Stimulated activated memory B cell treated with anti-CD40 and anti-IgM and Interleukin-4, amounts not matched to agents 10 μg/mL and 1 μg/mL and 100 μg/mL, for 72 hours (primary cell): ENCODE measurements around the gene TXNDC16.

Experiments used
- ATAC-seq: fragments of 150-1000 bp; cut with Tn5 transposase; 2 replicates; pipeline ENCODE4 v1.10.0; 2021
- H3K27ac Mint-ChIP-seq: one replicate; pipeline ENCODE4 v1.8.0; 2022; ENCODE audit warnings: mild to moderate bottlenecking, mixed read lengths
- H3K27me3 Mint-ChIP-seq: one replicate; pipeline ENCODE4 v1.8.0; 2022; ENCODE audit warnings: mixed read lengths
- H3K36me3 Mint-ChIP-seq: one replicate; pipeline ENCODE4 v1.8.0; 2022; ENCODE audit warnings: mixed read lengths
- H3K4me1 Mint-ChIP-seq: one replicate; pipeline ENCODE4 v1.8.0; 2022; ENCODE audit warnings: mixed read lengths
- H3K4me3 Mint-ChIP-seq: one replicate; pipeline ENCODE4 v1.8.0; 2022; ENCODE audit warnings: mild to moderate bottlenecking, moderate library complexity, mixed read lengths
- H3K9me3 Mint-ChIP-seq: one replicate; pipeline ENCODE4 v1.8.0; 2022; ENCODE audit warnings: mixed read lengths

The TXNDC16 gene

GRCh38 chr14:52446355-52446754 is 106.0 kb downstream of the TXNDC16 start:
- Mint-ChIP-seq H3K4me1 (no peaks in the 10 kb centered on the region), H3K27me3 (no peaks in the 10 kb centered on the region), H3K36me3 (peaks cover 64% of the 10 kb centered on the region), H3K4me3 (no peak overlapping the region), H3K9me3 (peaks cover 9% of the 10 kb centered on the region), H3K27ac (no peak overlapping the region)
- no peak for ATAC-seq

- ATAC-seq: no peak
- H3K36me3 Mint-ChIP-seq: peaks cover 37% of the 10 kb centered on the region
- no peaks in the 10 kb centered on the region for H3K9me3 Mint-ChIP-seq
- no peak overlapping the region for H3K27ac Mint-ChIP-seq
- no peaks in the 10 kb centered on the region for H3K4me1 Mint-ChIP-seq
- no peak overlapping the region for H3K4me3 Mint-ChIP-seq
- H3K27me3 Mint-ChIP-seq: no peaks in the 10 kb centered on the region
Measured at GRCh38 chr14:52443506-52443905, 108.8 kb downstream of the TXNDC16 start.

GRCh38 chr14:52442602-52443001 is 109.7 kb downstream of the TXNDC16 start:
- Mint-ChIP-seq H3K27ac (no peak overlapping the region), H3K4me3 (no peak overlapping the region), H3K4me1 (no peaks in the 10 kb centered on the region), H3K9me3 (no peaks in the 10 kb centered on the region), H3K27me3 (no peaks in the 10 kb centered on the region), H3K36me3 (peaks cover 33% of the 10 kb centered on the region)
- ATAC-seq: no peak

- Mint-ChIP-seq H3K4me1 (no peaks in the 10 kb centered on the region), H3K36me3 (peaks cover 33% of the 10 kb centered on the region), H3K27ac (no peak overlapping the region), H3K9me3 (no peaks in the 10 kb centered on the region), H3K27me3 (no peaks in the 10 kb centered on the region), H3K4me3 (no peak overlapping the region)
- ATAC-seq: no peak
Measured at GRCh38 chr14:52442166-52442565, 110.1 kb downstream of the TXNDC16 start.

GRCh38 chr14:52439476-52439875 is 112.8 kb downstream of the TXNDC16 start:
- H3K9me3 Mint-ChIP-seq: no peaks in the 10 kb centered on the region
- H3K27me3 Mint-ChIP-seq: no peaks in the 10 kb centered on the region
- H3K36me3 Mint-ChIP-seq: peaks cover 35% of the 10 kb centered on the region
- no peak for ATAC-seq
- no peak overlapping the region for H3K27ac Mint-ChIP-seq
- no peak overlapping the region for H3K4me3 Mint-ChIP-seq
- no peaks in the 10 kb centered on the region for H3K4me1 Mint-ChIP-seq

- Mint-ChIP-seq H3K27me3 (no peaks in the 10 kb centered on the region), H3K4me1 (no peaks in the 10 kb centered on the region), H3K27ac (no peak overlapping the region), H3K9me3 (no peaks in the 10 kb centered on the region), H3K36me3 (peaks cover 30% of the 10 kb centered on the region), H3K4me3 (no peak overlapping the region)
- ATAC-seq: no peak
Measured at GRCh38 chr14:52434955-52435354, 117.3 kb downstream of the TXNDC16 start.

GRCh38 chr14:52430474-52430873 is 121.8 kb downstream of the TXNDC16 start:
- no peak for ATAC-seq
- Mint-ChIP-seq H3K27ac (no peak overlapping the region), H3K4me1 (no peaks in the 10 kb centered on the region), H3K27me3 (no peaks in the 10 kb centered on the region), H3K36me3 (peaks cover 12% of the 10 kb centered on the region), H3K4me3 (no peak overlapping the region), H3K9me3 (no peaks in the 10 kb centered on the region)

- no peaks in the 10 kb centered on the region for H3K27me3 Mint-ChIP-seq
- no peaks in the 10 kb centered on the region for H3K9me3 Mint-ChIP-seq
- ATAC-seq: no peak
- H3K27ac Mint-ChIP-seq: no peak overlapping the region
- H3K4me3 Mint-ChIP-seq: no peak overlapping the region
- peaks cover 12% of the 10 kb centered on the region for H3K36me3 Mint-ChIP-seq
- H3K4me1 Mint-ChIP-seq: no peaks in the 10 kb centered on the region
Measured at GRCh38 chr14:52429451-52429850, 122.9 kb downstream of the TXNDC16 start.

GRCh38 chr14:52427460-52427859 is 124.8 kb downstream of the TXNDC16 start:
- ATAC-seq: no peak
- no peaks in the 10 kb centered on the region for H3K4me1 Mint-ChIP-seq
- H3K27me3 Mint-ChIP-seq: no peaks in the 10 kb centered on the region
- H3K27ac Mint-ChIP-seq: no peak overlapping the region
- H3K4me3 Mint-ChIP-seq: no peak overlapping the region
- peaks cover 11% of the 10 kb centered on the region for H3K36me3 Mint-ChIP-seq
- no peaks in the 10 kb centered on the region for H3K9me3 Mint-ChIP-seq

GRCh38 chr14:52422650-52423356 is 129.5 kb downstream of the TXNDC16 start:
- Mint-ChIP-seq H3K4me3 (no peak overlapping the region), H3K36me3 (no peaks in the 10 kb centered on the region), H3K9me3 (no peaks in the 10 kb centered on the region), H3K27me3 (no peaks in the 10 kb centered on the region), H3K27ac (no peak overlapping the region), H3K4me1 (no peaks in the 10 kb centered on the region)
- no peak for ATAC-seq

GRCh38 chr14:52417139-52417538 is 135.2 kb downstream of the TXNDC16 start:
- no peaks in the 10 kb centered on the region for H3K9me3 Mint-ChIP-seq
- peaks cover 14% of the 10 kb centered on the region for H3K4me1 Mint-ChIP-seq
- no peaks in the 10 kb centered on the region for H3K36me3 Mint-ChIP-seq
- H3K4me3 Mint-ChIP-seq: no peak overlapping the region
- no peak for ATAC-seq
- H3K27me3 Mint-ChIP-seq: no peaks in the 10 kb centered on the region
- no peak overlapping the region for H3K27ac Mint-ChIP-seq

- Mint-ChIP-seq H3K4me3 (peak overlapping the region; percentile 18), H3K27me3 (no peaks in the 10 kb centered on the region), H3K36me3 (no peaks in the 10 kb centered on the region), H3K9me3 (no peaks in the 10 kb centered on the region), H3K4me1 (peaks cover 14% of the 10 kb centered on the region), H3K27ac (peak overlapping the region; percentile 46)
- ATAC-seq: peak; percentile 69
Measured at GRCh38 chr14:52413729-52414408, 138.4 kb downstream of the TXNDC16 start.

GRCh38 chr14:52412426-52412825 is 139.9 kb downstream of the TXNDC16 start:
- Mint-ChIP-seq H3K27me3 (no peaks in the 10 kb centered on the region), H3K4me1 (peaks cover 14% of the 10 kb centered on the region), H3K27ac (no peak overlapping the region), H3K36me3 (no peaks in the 10 kb centered on the region), H3K9me3 (no peaks in the 10 kb centered on the region), H3K4me3 (no peak overlapping the region)
- ATAC-seq: no peak

- Mint-ChIP-seq H3K36me3 (no peaks in the 10 kb centered on the region), H3K27ac (no peak overlapping the region), H3K9me3 (no peaks in the 10 kb centered on the region), H3K27me3 (peaks cover 21% of the 10 kb centered on the region), H3K4me3 (no peak overlapping the region), H3K4me1 (no peaks in the 10 kb centered on the region)
- no peak for ATAC-seq
Measured at GRCh38 chr14:52405314-52405713, 147.0 kb downstream of the TXNDC16 start.

- no peaks in the 10 kb centered on the region for H3K9me3 Mint-ChIP-seq
- H3K4me3 Mint-ChIP-seq: no peak overlapping the region
- no peak for ATAC-seq
- H3K4me1 Mint-ChIP-seq: no peaks in the 10 kb centered on the region
- H3K27ac Mint-ChIP-seq: no peak overlapping the region
- H3K36me3 Mint-ChIP-seq: no peaks in the 10 kb centered on the region
- peaks cover 25% of the 10 kb centered on the region for H3K27me3 Mint-ChIP-seq
Measured at GRCh38 chr14:52402812-52403526, 149.3 kb downstream of the TXNDC16 start.

- no peak overlapping the region for H3K4me3 Mint-ChIP-seq
- H3K27me3 Mint-ChIP-seq: peaks cover 45% of the 10 kb centered on the region
- H3K4me1 Mint-ChIP-seq: peaks cover 4% of the 10 kb centered on the region
- no peak overlapping the region for H3K27ac Mint-ChIP-seq
- H3K9me3 Mint-ChIP-seq: no peaks in the 10 kb centered on the region
- no peak for ATAC-seq
- no peaks in the 10 kb centered on the region for H3K36me3 Mint-ChIP-seq
Measured at GRCh38 chr14:52400846-52401245, 151.5 kb downstream of the TXNDC16 start.
